Measurements from ENCODE around the gene HSD3B2.

Gene HSD3B2

GRCh38 chr1:119447344-119448126, 32.6 kb downstream of the HSD3B2 start:
- no peak for TF ChIP-seq CTCF (IDR thresholded peaks at IDR 0.05; ENCODE audit: insufficient read depth, low read depth, low read length, missing control alignments)
- no peak for DNase-seq (ENCODE audit: low read depth)
- H3K4me3 ChIP-seq (ENCODE audit: low read length), result no peak overlapping the region

GRCh38 chr1:119448127-119448511, 33.2 kb downstream of the HSD3B2 start:
- no peak overlapping the region for H3K4me3 ChIP-seq (ENCODE audit: low read length)
- TF ChIP-seq CTCF (IDR thresholded peaks at IDR 0.05; ENCODE audit: insufficient read depth, low read depth, low read length, missing control alignments), result peak; percentile 37
- peak; percentile 25 for DNase-seq (ENCODE audit: low read depth)

- peak; percentile 35 for TF ChIP-seq CTCF (IDR thresholded peaks at IDR 0.05; ENCODE audit: insufficient read depth, low read depth, low read length, missing control alignments)
- DNase-seq (ENCODE audit: low read depth), result peak; percentile 44
These were observed 35.0 kb downstream of the HSD3B2 start for GRCh38 chr1:119449971-119450370.

GRCh38 chr1:119451158-119451557, 36.2 kb downstream of the HSD3B2 start:
- DNase-seq (ENCODE audit: low read depth), result no peak
- H3K4me3 ChIP-seq (ENCODE audit: low read length), result no peak overlapping the region
- TF ChIP-seq CTCF (IDR thresholded peaks at IDR 0.05; ENCODE audit: insufficient read depth, low read depth, low read length, missing control alignments), result no peak

More at GRCh38 chr1:119449971-119450370, 35.0 kb downstream of the HSD3B2 start:
- H3K4me3 ChIP-seq (ENCODE audit: low read length), result no peak overlapping the region

- no peak overlapping the region for H3K4me3 ChIP-seq (ENCODE audit: low read length)
- TF ChIP-seq CTCF (IDR thresholded peaks at IDR 0.05; ENCODE audit: insufficient read depth, low read depth, low read length, missing control alignments), result no peak
- DNase-seq (ENCODE audit: low read depth), result no peak
These were observed 37.1 kb downstream of the HSD3B2 start for GRCh38 chr1:119452091-119452490.

- H3K4me3 ChIP-seq (ENCODE audit: low read length), result no peak overlapping the region
- peak; percentile 84 for DNase-seq (ENCODE audit: low read depth)
- TF ChIP-seq CTCF (IDR thresholded peaks at IDR 0.05; ENCODE audit: insufficient read depth, low read depth, low read length, missing control alignments), result no peak
These were observed 38.1 kb downstream of the HSD3B2 start for GRCh38 chr1:119453021-119453420.

GRCh38 chr1:119462964-119463363, 48.0 kb downstream of the HSD3B2 start:
- DNase-seq (ENCODE audit: low read depth), result peak; percentile 36
- no peak overlapping the region for H3K4me3 ChIP-seq (ENCODE audit: low read length)
- TF ChIP-seq CTCF (IDR thresholded peaks at IDR 0.05; ENCODE audit: insufficient read depth, low read depth, low read length, missing control alignments), result no peak

Measured in epithelial cell of esophagus (primary cell).